Thyroid gland (tissue), 4 donors: ENCODE results near the gene CKAP5. TPM values are rescaled to one million over a fixed set of nuclear protein-coding genes. Genes with fewer than 3 reads are reported as not detected.

Experiments
- DNase-seq, 2 donors: peaks; one replicate each; pipeline ENCODE4 v3.0.0-alpha.2; 2019
- H3K27ac ChIP-seq, 3 donors: fragments of 200-600 bp; sonication (generic); 1 replicate in 2 of 3; 2 replicates in 1 of 3; pipeline ENCODE4 v1.5.1; 2016 to 2019; ENCODE audit warnings: mild to moderate bottlenecking in 1 of 3, moderate library complexity in 1 of 3
- H3K27me3 ChIP-seq: fragments of 200-600 bp; sonication (generic); one replicate; pipeline ENCODE4 v1.5.1; 2019
- H3K36me3 ChIP-seq, 2 donors: fragments of 200-600 bp; sonication (generic); one replicate each; pipeline ENCODE4 v1.5.1; 2016 to 2019
- H3K4me1 ChIP-seq, 2 donors: fragments of 200-600 bp; sonication (generic); one replicate each; pipeline ENCODE4 v1.5.1; 2017 to 2019
- H3K4me3 ChIP-seq, 3 donors: fragments of 200-600 bp; sonication (generic); replicated peaks in 1 of 3; 1 replicate in 2 of 3; 2 replicates in 1 of 3; pipeline ENCODE4 v1.5.1; 2016; ENCODE audit warnings: mild to moderate bottlenecking in 1 of 3
- H3K9me3 ChIP-seq: fragments of 200-600 bp; sonication (generic); one replicate; pipeline ENCODE4 v1.5.1; 2017
- CTCF ChIP-seq, 6 experiments: fragments of 200-600 bp in 3 of 6; fragments of 450-650 bp in 3 of 6; sonication (generic) in 3 of 6; IDR thresholded peaks; one replicate each; pipeline ENCODE4 v1.5.1; 2016 to 2019; ENCODE audit warnings: antibody characterized with exemption in 6 of 6, mild to moderate bottlenecking in 2 of 6, inconsistent platforms in 1 of 6, moderate library complexity in 1 of 6
- POLR2A ChIP-seq, 2 donors: fragments of 450-650 bp; IDR thresholded peaks; one replicate each; pipeline ENCODE4 v1.6.1; 2017; ENCODE audit warnings: antibody characterized with exemption in 2 of 2, mild to moderate bottlenecking in 2 of 2, moderate library complexity in 1 of 2
- WGBS, 2 donors: methylation state at CpG; one replicate each; pipeline ENCODE4 v1.1.5; 2017; 5-methylcytosine and 5-hydroxymethylcytosine counted together
- intact Hi-C: fragments of 100-400 bp; cut with DNase I; formaldehyde crosslinking; loops from one replicate; pipeline ENCODE4 v1.15.1; 2023
- total RNA-seq, 4 donors: library from RNA; depleted of rRNA; stranded (reverse); fragments of >200 nt; gene quantifications; one replicate each; pipeline ENCODE4 v1.2.3, GENCODE V29; 2016

The CKAP5 gene
- total RNA-seq, 4 donors from 2014 or later: 25.3 to 30.1 (median 26.8) TPM

GRCh38 chr11:46776878-46777277, 69.2 kb downstream of the CKAP5 start:
- TF ChIP-seq CTCF (IDR thresholded peaks at IDR 0.05) (no peak), POLR2A (IDR thresholded peaks at IDR 0.05) (no peak)
- DNase-seq: no peak
- Histone ChIP-seq H3K4me1 (no peaks in the 10 kb centered on the region), H3K36me3 (peaks cover 8 to 13% of the 10 kb centered on the region in 2 donors), H3K27ac (no peak overlapping the region), H3K9me3 (no peaks in the 10 kb centered on the region), H3K27me3 (no peaks in the 10 kb centered on the region), H3K4me3 (no peak overlapping the region)
- intact Hi-C loops: no loop called here
- 97 to 98% methylated on average over 2 of the region's 2 CpGs for WGBS, 2 donors

GRCh38 chr11:46769636-46770221, 76.4 kb downstream of the CKAP5 start:
- intact Hi-C loops: no loop called here
- no peak for DNase-seq
- Histone ChIP-seq H3K4me1 (no peaks in the 10 kb centered on the region), H3K4me3 (no peak overlapping the region), H3K9me3 (no peaks in the 10 kb centered on the region), H3K27ac (no peak overlapping the region), H3K27me3 (no peaks in the 10 kb centered on the region), H3K36me3 (peaks cover 10 to 32% of the 10 kb centered on the region in 2 donors)
- WGBS, 2 donors: 92 to 95% methylated on average over 4 of the region's 4 CpGs
- no peak for TF ChIP-seq POLR2A (IDR thresholded peaks at IDR 0.05)
- TF ChIP-seq CTCF (IDR thresholded peaks at IDR 0.05): no peak

- Histone ChIP-seq H3K4me3 (no peak overlapping the region), H3K27ac (no peak overlapping the region), H3K36me3 (peaks cover 19 to 48% of the 10 kb centered on the region in 2 donors), H3K27me3 (no peaks in the 10 kb centered on the region), H3K9me3 (no peaks in the 10 kb centered on the region), H3K4me1 (no peaks in the 10 kb centered on the region)
- DNase-seq: no peak
- WGBS, 2 donors: 90 to 94% methylated on average over 2 of the region's 2 CpGs
- intact Hi-C loops: no loop called here
- TF ChIP-seq POLR2A (IDR thresholded peaks at IDR 0.05) (no peak), CTCF (IDR thresholded peaks at IDR 0.05) (no peak)
Measured at GRCh38 chr11:46766656-46767055, 79.4 kb downstream of the CKAP5 start.

GRCh38 chr11:46762248-46762647, 83.8 kb downstream of the CKAP5 start:
- Histone ChIP-seq H3K36me3 (peaks cover 22 to 46% of the 10 kb centered on the region in 2 donors), H3K27ac (no peak overlapping the region), H3K4me3 (no peak overlapping the region), H3K4me1 (no peaks in the 10 kb centered on the region), H3K9me3 (no peaks in the 10 kb centered on the region), H3K27me3 (no peaks in the 10 kb centered on the region)
- no peak for TF ChIP-seq CTCF (IDR thresholded peaks at IDR 0.05)
- no peak for TF ChIP-seq POLR2A (IDR thresholded peaks at IDR 0.05)
- intact Hi-C loops: no loop called here
- DNase-seq: no peak

- peaks cover 22 to 48% of the 10 kb centered on the region in 2 donors for H3K36me3 ChIP-seq
- H3K4me1 ChIP-seq: no peaks in the 10 kb centered on the region
- H3K9me3 ChIP-seq: no peaks in the 10 kb centered on the region
- no peaks in the 10 kb centered on the region for H3K27me3 ChIP-seq
- no peak for DNase-seq
- no peak overlapping the region for H3K4me3 ChIP-seq
- TF ChIP-seq CTCF (IDR thresholded peaks at IDR 0.05) (no peak), POLR2A (IDR thresholded peaks at IDR 0.05) (no peak)
- no peak overlapping the region for H3K27ac ChIP-seq
- intact Hi-C loops: no loop called here
- WGBS, 2 donors: 94 to 96% methylated on average over 4 of the region's 4 CpGs
Measured at GRCh38 chr11:46761807-46762206, 84.3 kb downstream of the CKAP5 start.
